A549 (cell line): Measurements from ENCODE around the gene PHLPP2. TPM values are rescaled to one million over a fixed set of nuclear protein-coding genes. Genes with fewer than 3 reads are reported as not detected.

Experiments
- ATAC-seq, 2 experiments: fragments of 200-7000 bp in 1 of 2; fragments of >200 bp in 1 of 2; cut with Nextera tagmentation in 1 of 2; cut with Tn5 transposase in 1 of 2; 3 replicates each; pipeline versions ENCODE4 v1.8.0 to v1.9.1; 2018 to 2020; ENCODE audit warnings: mild to moderate bottlenecking in 1 of 2, moderate library complexity in 1 of 2
- CTCF ChIA-PET: fragments of 300-600 bp; sonication (Branson Sonifier 250); formaldehyde crosslinking; extraction: SDS; loops from one replicate; lab custom pipeline; 2021; ENCODE audit warnings: antibody characterized with exemption, inconsistent platforms; lab: Yijun Ruan, JAX
- POLR2A ChIA-PET: fragments of 350-600 bp; formaldehyde crosslinking; extraction: SDS; loops from one replicate; lab custom pipeline; 2021; ENCODE audit warnings: antibody characterized with exemption, inconsistent platforms; lab: Yijun Ruan, JAX
- DNase-seq, 2 experiments: peaks; one replicate each; pipeline versions ENCODE4 v3.0.0 to v3.0.0-alpha.2; 2011 to 2016; ENCODE audit warnings: low read depth in 1 of 2, low spot score in 1 of 2
- FAIRE-seq: peaks from 2 replicates; lab custom pipeline; 2011; peaks lifted over from hg19 to GRCh38; lab: Jason Lieb, UNC
- H3K27ac ChIP-seq, 2 experiments: fragments of >200 bp; sonication (Bioruptor Twin); formaldehyde crosslinking; 3 replicates each; pipeline ENCODE4 v1.5.1; 2016 to 2017
- H3K4me1 ChIP-seq: fragments of >200 bp; sonication (Bioruptor Twin); formaldehyde crosslinking; 3 replicates; pipeline ENCODE4 v1.6.1; 2016
- H3K4me2 ChIP-seq: fragments of >200 bp; sonication (Bioruptor Twin); formaldehyde crosslinking; 3 replicates; pipeline ENCODE4 v1.6.1; 2016
- H3K4me3 ChIP-seq: fragments of >200 bp; sonication (Bioruptor Twin); formaldehyde crosslinking; 3 replicates; pipeline ENCODE4 v1.5.1; 2016
- H3K9me3 ChIP-seq: fragments of >200 bp; sonication (Bioruptor Twin); formaldehyde crosslinking; 3 replicates; pipeline ENCODE4 v1.6.1; 2016
- CHD2 ChIP-seq: fragments of 150-350 bp; IDR thresholded peaks from 2 replicates; pipeline ENCODE4 v1.6.1; 2014; ENCODE audit warnings: low read length; ENCODE audit not compliant: partially characterized antibody
- CHD4 ChIP-seq: fragments of 200-600 bp; sonication (generic); IDR thresholded peaks from 2 replicates; pipeline ENCODE4 v1.6.1; 2016; ENCODE audit warnings: antibody characterized with exemption, mild to moderate bottlenecking, borderline replicate concordance
- CTCF ChIP-seq: fragments of >200 bp; sonication (Bioruptor Twin); formaldehyde crosslinking; IDR thresholded peaks from 3 replicates; pipeline ENCODE4 v1.5.1; 2016
- E2F6 ChIP-seq: IDR thresholded peaks from 2 replicates; pipeline ENCODE4 v1.6.1; 2012; ENCODE audit warnings: low read depth, borderline replicate concordance
- EHF ChIP-seq: fragments of 250-450 bp; sonication (Bioruptor Pico); IDR thresholded peaks from 2 replicates; pipeline ENCODE4 v1.5.0; 2020; ENCODE audit warnings: mild to moderate bottlenecking
- EP300 ChIP-seq, 2 experiments: fragments of >200 bp; sonication (Bioruptor Twin); formaldehyde crosslinking; IDR thresholded peaks; 2 replicates in 1 of 2; 3 replicates in 1 of 2; pipeline ENCODE4 v1.6.1; 2016 to 2017
- GATA3 ChIP-seq: IDR thresholded peaks from 2 replicates; pipeline ENCODE4 v1.6.1; 2012; ENCODE audit warnings: borderline replicate concordance
- HES2 ChIP-seq: fragments of >200 bp; sonication (Bioruptor Twin); formaldehyde crosslinking; IDR thresholded peaks from 2 replicates; pipeline ENCODE4 v1.6.1; 2016
- HOXA7 ChIP-seq: fragments of 250-450 bp; sonication (Bioruptor Pico); IDR thresholded peaks from 2 replicates; pipeline ENCODE4 v1.5.0; 2020; ENCODE audit warnings: mild to moderate bottlenecking, moderate library complexity
- HOXB13 ChIP-seq: fragments of 250-450 bp; sonication (Bioruptor Pico); IDR thresholded peaks from 2 replicates; pipeline ENCODE4 v1.5.0; 2020; ENCODE audit warnings: low read depth, mild to moderate bottlenecking, moderate library complexity
- NFE2L2 ChIP-seq: fragments of 150-350 bp; conservative IDR thresholded peaks from 2 replicates; pipeline ENCODE4 v1.6.1; 2014; ENCODE audit warnings: low read length
- NR3C1 ChIP-seq: fragments of >200 bp; sonication (Bioruptor Twin); formaldehyde crosslinking; IDR thresholded peaks from 3 replicates; pipeline ENCODE4 v1.6.1; 2017
- RAD21 ChIP-seq, 2 experiments: fragments of >200 bp in 1 of 2; sonication (Bioruptor Twin) in 1 of 2; formaldehyde crosslinking in 1 of 2; IDR thresholded peaks in 1 of 2; conservative IDR thresholded peaks in 1 of 2; 2 replicates in 1 of 2; 3 replicates in 1 of 2; pipeline ENCODE4 v1.6.1; 2012 to 2018; ENCODE audit warnings: inconsistent platforms in 1 of 2
- RARB ChIP-seq: fragments of 250-450 bp; sonication (Bioruptor Pico); IDR thresholded peaks from 2 replicates; pipeline ENCODE4 v1.8.0; 2021; ENCODE audit warnings: mild to moderate bottlenecking, moderate library complexity
- REST ChIP-seq: fragments of 200-600 bp; sonication (generic); IDR thresholded peaks from 2 replicates; pipeline ENCODE4 v1.6.1; 2016; ENCODE audit warnings: antibody characterized with exemption, mild to moderate bottlenecking, moderate library complexity
- SMC3 ChIP-seq: fragments of >200 bp; sonication (Bioruptor Twin); formaldehyde crosslinking; IDR thresholded peaks from 3 replicates; pipeline ENCODE4 v1.6.1; 2018; ENCODE audit warnings: inconsistent platforms
- TFCP2L1 ChIP-seq: fragments of 250-450 bp; sonication (Bioruptor Pico); IDR thresholded peaks from 2 replicates; pipeline ENCODE4 v1.5.0; 2021; ENCODE audit warnings: mild to moderate bottlenecking
- TP53 ChIP-seq: fragments of 250-450 bp; sonication (Bioruptor Pico); IDR thresholded peaks from 2 replicates; pipeline ENCODE4 v1.5.0; 2021; ENCODE audit warnings: mild to moderate bottlenecking, moderate library complexity
- ZNF302 ChIP-seq: fragments of 250-450 bp; sonication (Bioruptor Pico); IDR thresholded peaks from 2 replicates; pipeline ENCODE4 v1.9.0; 2021; ENCODE audit warnings: inconsistent platforms, mild to moderate bottlenecking, moderate library complexity
- WGBS: methylation state at CpG from one replicate; pipeline ENCODE4 v1.1.6; 2017; ENCODE audit errors: missing lambda C conversion rate; 5-methylcytosine and 5-hydroxymethylcytosine counted together
- polyA plus RNA-seq, 4 experiments: library from polyadenylated mRNA; depleted of rRNA in 3 of 4; stranded (reverse); fragments of >200 nt; fragmentation: RNase III in 1 of 4; extraction: RNeasy Plus Mini Kit Qiagen cat#74134 plus additional on column Dnase treatment in 1 of 4; gene quantifications; 2 replicates in 3 of 4; 3 replicates in 1 of 4; pipeline ENCODE4 v1.2.3, GENCODE V29; 2011 to 2017
- TF ChIP-seq, protein P1 (sequence below): fragments of 150-350 bp; IDR thresholded peaks from 2 replicates; pipeline ENCODE4 v1.6.1; 2014; ENCODE audit warnings: low read depth, mild to moderate bottlenecking, low read length

PHLPP2 gene
- polyA plus RNA-seq, 2 of the 4 experiments (the other 2 are of a cell fraction), result 7.9 to 11.3 TPM

- FAIRE-seq (no peak), DNase-seq (no peak), ATAC-seq (no peak)
- POLR2A ChIA-PET, result no interaction called here
- CTCF ChIA-PET, result interaction anchor here (1.0 kb wide), 1 partner anchor 182 kb away, joined by 3 read pairs; no protein-coding TSS in a partner anchor
- Histone ChIP-seq H3K4me2 (no peak overlapping the region), H3K9me3 (no peaks in the 10 kb centered on the region), H3K27ac (no peak overlapping the region), H3K4me3 (no peak overlapping the region), H3K4me1 (no peaks in the 10 kb centered on the region)
- no peak for TF ChIP-seq TFCP2L1 (CRISPR knock-in tag)
- no peak for TF ChIP-seq CHD4
- no peak for TF ChIP-seq CTCF
- no peak for TF ChIP-seq REST
- no peak for TF ChIP-seq HES2
- no peak for TF ChIP-seq ZNF302
- no peak for TF ChIP-seq EHF (CRISPR knock-in tag)
- no peak for TF ChIP-seq NFE2L2
- TF ChIP-seq GATA3, result no peak
- no peak for TF ChIP-seq HOXB13 (CRISPR knock-in tag)
- no peak for TF ChIP-seq RARB (CRISPR knock-in tag)
- TF ChIP-seq NR3C1, result no peak
- TF ChIP-seq E2F6, result no peak
- TF ChIP-seq HOXA7 (CRISPR knock-in tag), result no peak
- TF ChIP-seq TP53, result no peak
- TF ChIP-seq EP300 (IDR thresholded peaks at IDR 0.05), result no peak
- TF ChIP-seq CHD2, result no peak
- WGBS, result 91% methylated on average over 4 of the region's 4 CpGs
Observed at GRCh38 chr16:71748226-71748625, 23.7 kb upstream of the PHLPP2 start.

GRCh38 chr16:71746442-71747046, 22.0 kb upstream of the PHLPP2 start:
- CTCF ChIA-PET, result no interaction called here
- peak; percentile 64 to 79; a peak in 4 of 6 replicates for ATAC-seq
- peak; percentile 67 for FAIRE-seq

More at GRCh38 chr16:71746442-71747046, 22.0 kb upstream of the PHLPP2 start:
- Histone ChIP-seq H3K4me3 (no peak overlapping the region), H3K27ac (no peak overlapping the region), H3K4me2 (no peak overlapping the region), H3K9me3 (no peaks in the 10 kb centered on the region), H3K4me1 (no peaks in the 10 kb centered on the region)
- TF ChIP-seq, protein P1, sequence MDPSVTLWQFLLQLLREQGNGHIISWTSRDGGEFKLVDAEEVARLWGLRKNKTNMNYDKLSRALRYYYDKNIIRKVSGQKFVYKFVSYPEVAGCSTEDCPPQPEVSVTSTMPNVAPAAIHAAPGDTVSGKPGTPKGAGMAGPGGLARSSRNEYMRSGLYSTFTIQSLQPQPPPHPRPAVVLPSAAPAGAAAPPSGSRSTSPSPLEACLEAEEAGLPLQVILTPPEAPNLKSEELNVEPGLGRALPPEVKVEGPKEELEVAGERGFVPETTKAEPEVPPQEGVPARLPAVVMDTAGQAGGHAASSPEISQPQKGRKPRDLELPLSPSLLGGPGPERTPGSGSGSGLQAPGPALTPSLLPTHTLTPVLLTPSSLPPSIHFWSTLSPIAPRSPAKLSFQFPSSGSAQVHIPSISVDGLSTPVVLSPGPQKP, result no peak
- peak; percentile 88 for TF ChIP-seq CTCF
- TF ChIP-seq RAD21 (conservative IDR thresholded peaks at IDR 0.05 in 1 of 2, IDR thresholded peaks at IDR 0.05 in 1 of 2), result peak; percentile 71 to 77
- peak; percentile 59; the same call in 2 of the 3 replicates for TF ChIP-seq SMC3
- WGBS, result 37% methylated on average over 7 of the region's 7 CpGs
- DNase-seq, result peak; percentile 53 to 69
- POLR2A ChIA-PET, result no interaction called here
